Chondrocyte (in vitro differentiated cells): Measurements from ENCODE around the gene GPATCH3. TPM values are rescaled to one million over a fixed set of nuclear protein-coding genes. Genes with fewer than 3 reads are reported as not detected.
"Not testable (repeated sequence)": the region's sequence is repeated elsewhere in the genome, so short reads cannot be mapped to it uniquely, and the experiment has no call there.

Source experiments
- DNase-seq: peaks from one replicate; pipeline ENCODE4 v3.0.0; 2021; ENCODE audit warnings: mixed read lengths, low spot score
- H3K27ac Mint-ChIP-seq: one replicate; pipeline ENCODE4 v1.8.0; 2021; ENCODE audit warnings: mild to moderate bottlenecking, moderate library complexity, mixed read lengths; ENCODE audit not compliant: unreplicated experiment
- H3K27me3 Mint-ChIP-seq: 2 replicates; pipeline ENCODE4 v1.8.0; 2021; ENCODE audit warnings: low read depth, mixed read lengths
- H3K36me3 Mint-ChIP-seq: 2 replicates; pipeline ENCODE4 v1.8.0; 2021; ENCODE audit warnings: low read depth, mixed read lengths
- H3K4me1 Mint-ChIP-seq: 2 replicates; pipeline ENCODE4 v1.8.0; 2021; ENCODE audit warnings: low read depth, mild to moderate bottlenecking, mixed read lengths
- H3K4me3 Mint-ChIP-seq: one replicate; pipeline ENCODE4 v1.8.0; 2021; ENCODE audit warnings: mild to moderate bottlenecking, moderate library complexity, mixed read lengths; ENCODE audit not compliant: unreplicated experiment
- H3K9me3 Mint-ChIP-seq: 2 replicates; pipeline ENCODE4 v1.8.0; 2021; ENCODE audit warnings: low read depth, mixed read lengths
- total RNA-seq: library from RNA; stranded (reverse); gene quantifications from 3 replicates; pipeline ENCODE4 v1.2.1, GENCODE V29; 2021
- TF ChIP-seq, protein P1 (sequence below): fragments of 200-600 bp; sonication (generic); IDR thresholded peaks from 2 replicates; pipeline ENCODE4 v1.5.0; 2021; ENCODE audit warnings: antibody characterized with exemption, mild to moderate bottlenecking, moderate library complexity

Gene GPATCH3
- total RNA-seq, 1 donor from 2014 or later = 14.1 TPM

- Mint-ChIP-seq H3K4me3 (peak overlapping the region; percentile 85), H3K27me3 (no peaks in the 10 kb centered on the region), H3K4me1 (peaks cover 29% of the 10 kb centered on the region), H3K9me3 (no peaks in the 10 kb centered on the region), H3K27ac (peak overlapping the region; percentile 93), H3K36me3 (peaks cover 35% of the 10 kb centered on the region)
- TF ChIP-seq, protein P1, sequence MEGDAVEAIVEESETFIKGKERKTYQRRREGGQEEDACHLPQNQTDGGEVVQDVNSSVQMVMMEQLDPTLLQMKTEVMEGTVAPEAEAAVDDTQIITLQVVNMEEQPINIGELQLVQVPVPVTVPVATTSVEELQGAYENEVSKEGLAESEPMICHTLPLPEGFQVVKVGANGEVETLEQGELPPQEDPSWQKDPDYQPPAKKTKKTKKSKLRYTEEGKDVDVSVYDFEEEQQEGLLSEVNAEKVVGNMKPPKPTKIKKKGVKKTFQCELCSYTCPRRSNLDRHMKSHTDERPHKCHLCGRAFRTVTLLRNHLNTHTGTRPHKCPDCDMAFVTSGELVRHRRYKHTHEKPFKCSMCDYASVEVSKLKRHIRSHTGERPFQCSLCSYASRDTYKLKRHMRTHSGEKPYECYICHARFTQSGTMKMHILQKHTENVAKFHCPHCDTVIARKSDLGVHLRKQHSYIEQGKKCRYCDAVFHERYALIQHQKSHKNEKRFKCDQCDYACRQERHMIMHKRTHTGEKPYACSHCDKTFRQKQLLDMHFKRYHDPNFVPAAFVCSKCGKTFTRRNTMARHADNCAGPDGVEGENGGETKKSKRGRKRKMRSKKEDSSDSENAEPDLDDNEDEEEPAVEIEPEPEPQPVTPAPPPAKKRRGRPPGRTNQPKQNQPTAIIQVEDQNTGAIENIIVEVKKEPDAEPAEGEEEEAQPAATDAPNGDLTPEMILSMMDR = peak; percentile 13
- no peak for DNase-seq
Observed at GRCh38 chr1:26890467-26890796, 9.8 kb downstream of the GPATCH3 start.

- TF ChIP-seq, protein P1 = peak; percentile 12
- DNase-seq = peak; percentile 93
- H3K4me1 Mint-ChIP-seq = peaks cover 29% of the 10 kb centered on the region
- H3K36me3 Mint-ChIP-seq = peaks cover 40% of the 10 kb centered on the region
- no peaks in the 10 kb centered on the region for H3K27me3 Mint-ChIP-seq
- H3K9me3 Mint-ChIP-seq = no peaks in the 10 kb centered on the region
- peak within 1 kb of the TSS; percentile 85 for H3K4me3 Mint-ChIP-seq
- peak within 1 kb of the TSS; percentile 93 for H3K27ac Mint-ChIP-seq
Observed at GRCh38 chr1:26889551-26890466, 10.5 kb downstream of the GPATCH3 start, which contains the start of gene GPN2. GPN2 (minus strand) TSS chr1:26890283; CDS start chr1:26890096, 187 bp downstream.

GRCh38 chr1:26888231-26888630 lies 12.0 kb downstream of the GPATCH3 start:
- peak overlapping the region; percentile 85 for H3K4me3 Mint-ChIP-seq
- H3K36me3 Mint-ChIP-seq = peaks cover 40% of the 10 kb centered on the region
- no peak overlapping the region for H3K27ac Mint-ChIP-seq
- TF ChIP-seq, protein P1 = no peak
- no peaks in the 10 kb centered on the region for H3K27me3 Mint-ChIP-seq
- H3K4me1 Mint-ChIP-seq = peaks cover 29% of the 10 kb centered on the region
- H3K9me3 Mint-ChIP-seq = no peaks in the 10 kb centered on the region
- no peak for DNase-seq

DNA sequence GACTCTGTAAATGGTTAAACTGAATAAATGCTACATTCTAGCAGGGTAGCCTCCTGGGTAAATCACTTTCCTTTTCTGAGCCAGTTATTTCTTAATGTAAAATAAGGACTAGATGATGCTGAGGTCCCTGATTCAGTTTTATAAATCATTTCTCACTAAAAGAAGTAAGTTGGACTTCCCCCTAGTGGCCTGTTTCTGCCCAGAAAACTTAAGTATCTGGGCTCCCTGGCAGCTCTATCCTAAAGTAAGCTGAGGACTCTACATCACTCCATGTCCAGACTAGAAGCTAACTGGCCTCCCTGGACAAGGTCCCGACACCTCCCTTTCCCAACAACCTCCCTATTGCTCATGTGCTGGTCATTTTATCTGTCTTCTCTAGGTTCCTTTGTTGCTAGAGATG lies 13.1 kb downstream of the GPATCH3 start:
- Mint-ChIP-seq H3K9me3 (no peaks in the 10 kb centered on the region), H3K4me1 (peaks cover 29% of the 10 kb centered on the region), H3K36me3 (peaks cover 45% of the 10 kb centered on the region), H3K27me3 (no peaks in the 10 kb centered on the region), H3K4me3 (no peak overlapping the region), H3K27ac (peak overlapping the region; percentile 50)
- TF ChIP-seq, protein P1 = peak; percentile 78
- DNase-seq = no peak

DNA sequence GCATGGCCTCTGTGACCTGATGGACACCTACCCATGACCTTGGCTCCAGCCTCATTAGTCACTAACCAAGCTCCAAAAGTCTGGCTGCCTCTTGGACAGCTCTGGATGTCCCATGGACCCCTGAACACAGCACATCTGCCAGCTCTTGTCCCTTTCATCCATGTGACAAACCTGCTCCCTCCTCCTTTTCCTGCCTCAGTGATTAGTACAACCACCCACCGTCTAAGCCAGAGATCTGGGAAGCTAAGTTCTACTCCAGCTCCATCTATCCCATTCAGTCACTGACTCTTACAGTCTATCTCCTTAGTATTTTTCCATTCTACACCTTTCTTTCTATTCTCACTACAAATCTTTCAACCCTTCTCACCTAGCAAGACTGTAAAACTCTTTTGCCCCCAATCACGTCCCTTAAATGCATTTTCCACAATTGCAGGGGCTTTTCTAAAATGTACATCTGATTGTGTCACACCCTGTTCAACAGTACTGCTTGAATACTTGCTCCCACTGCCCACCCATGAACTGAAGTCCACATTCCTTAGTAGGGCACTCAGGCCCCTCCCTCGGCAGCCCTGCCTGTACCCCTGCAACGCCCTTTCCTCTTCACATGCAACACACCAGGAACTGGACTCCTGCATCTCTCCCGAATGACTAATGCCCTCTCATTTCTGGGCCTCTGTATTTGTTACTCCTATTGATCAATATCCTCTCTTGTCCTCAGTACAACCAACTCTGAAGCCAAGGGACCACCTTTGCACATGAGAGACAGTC lies 17.4 kb downstream of the GPATCH3 start:
- H3K27ac Mint-ChIP-seq = no peak overlapping the region
- no peak overlapping the region for H3K4me3 Mint-ChIP-seq
- peaks cover 41% of the 10 kb centered on the region for H3K36me3 Mint-ChIP-seq

DNA sequence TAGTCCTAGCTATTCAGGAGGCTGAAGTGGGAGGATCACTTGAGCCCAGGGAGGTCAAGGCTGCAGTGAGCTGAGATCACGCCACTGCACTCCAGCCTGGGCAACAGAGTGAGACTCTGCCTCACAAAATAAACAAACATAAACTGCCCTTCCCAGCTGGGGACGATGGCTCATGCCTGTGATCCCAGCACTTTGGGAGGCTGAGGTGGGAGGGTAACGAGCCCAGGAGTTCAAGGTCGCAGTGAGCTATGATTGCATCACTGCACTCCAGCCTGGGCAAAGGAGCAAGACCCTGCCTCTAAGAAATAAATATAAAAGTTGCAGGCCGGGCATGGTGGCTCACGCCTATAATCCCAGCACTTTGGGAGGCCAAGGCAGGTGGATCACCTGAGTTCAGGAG lies 18.7 kb downstream of the GPATCH3 start:
- H3K4me1 Mint-ChIP-seq, DNase-seq, H3K9me3 Mint-ChIP-seq, H3K27ac Mint-ChIP-seq, H3K4me3 Mint-ChIP-seq, H3K27me3 Mint-ChIP-seq: not testable (repeated sequence)
- peaks cover 35% of the 10 kb centered on the region for H3K36me3 Mint-ChIP-seq

More for the DNA sequence above, 17.4 kb downstream of the GPATCH3 start:
- no peaks in the 10 kb centered on the region for H3K9me3 Mint-ChIP-seq
- TF ChIP-seq, protein P1 = no peak
- DNase-seq = no peak
- peaks cover 4% of the 10 kb centered on the region for H3K4me1 Mint-ChIP-seq
- H3K27me3 Mint-ChIP-seq = no peaks in the 10 kb centered on the region
